H1 (cell line): ENCODE data around the gene USH1C. TPM values are rescaled to one million over a fixed set of nuclear protein-coding genes. Genes with fewer than 3 reads are reported as not detected.

Experiments used
- CTCF ChIA-PET: fragments of 300-600 bp; sonication (Branson Sonifier 250); formaldehyde crosslinking; loops from one replicate; lab custom pipeline; 2021; ENCODE audit not compliant: partially characterized antibody; lab: Charles Lee
- POLR2A ChIA-PET: fragments of 300-600 bp; sonication (Branson Sonifier 250); formaldehyde crosslinking; loops from one replicate; lab custom pipeline; 2021; ENCODE audit warnings: inconsistent platforms; ENCODE audit not compliant: partially characterized antibody; lab: Charles Lee
- DNase-seq, 2 experiments: peaks; one replicate each; pipeline versions ENCODE4 v3.0.0 to v3.0.0-alpha.2; 2010 to 2022; ENCODE audit warnings: low spot score in 2 of 2, low read depth in 1 of 2, mixed read lengths in 1 of 2
- FAIRE-seq: peaks from 2 replicates; lab custom pipeline; 2011; peaks lifted over from hg19 to GRCh38; lab: Jason Lieb, UNC
- H2AFZ ChIP-seq: 2 replicates; pipeline ENCODE4 v1.8.1; 2012; ENCODE audit warnings: low read length, inconsistent platforms
- H2AK5ac ChIP-seq: 2 replicates; pipeline ENCODE4 v1.6.1; 2013; ENCODE audit warnings: low read depth, low read length
- H2BK120ac ChIP-seq: replicated peaks from 2 replicates; pipeline ENCODE3; 2013; ENCODE audit warnings: low read depth, low read length, inconsistent platforms
- H2BK12ac ChIP-seq: 2 replicates; pipeline ENCODE4 v1.6.1; 2013; ENCODE audit warnings: low read depth, low read length
- H2BK15ac ChIP-seq: 2 replicates; pipeline ENCODE4 v1.6.1; 2013; ENCODE audit warnings: low read length
- H2BK20ac ChIP-seq: 2 replicates; pipeline ENCODE4 v1.6.1; 2013; ENCODE audit warnings: low read length
- H2BK5ac ChIP-seq: 2 replicates; pipeline ENCODE4 v1.6.1; 2013; ENCODE audit warnings: low read depth, low read length
- H3K14ac ChIP-seq: 2 replicates; pipeline ENCODE4 v1.6.1; 2013; ENCODE audit warnings: inconsistent platforms; ENCODE audit not compliant: insufficient read length
- H3K18ac ChIP-seq: 2 replicates; pipeline ENCODE4 v1.6.1; 2013; ENCODE audit warnings: low read length; ENCODE audit errors: extremely low read depth
- H3K23ac ChIP-seq: 2 replicates; pipeline ENCODE4 v1.6.1; 2013; ENCODE audit warnings: inconsistent platforms; ENCODE audit not compliant: insufficient read length
- H3K23me2 ChIP-seq: 2 replicates; pipeline ENCODE4 v1.6.1; 2013; ENCODE audit warnings: low read depth, low read length
- H3K27ac ChIP-seq: 2 replicates; pipeline ENCODE4 v1.6.1; 2011; ENCODE audit warnings: low read depth, low read length, inconsistent platforms
- H3K27me3 ChIP-seq, 4 experiments: replicated peaks in 1 of 4; 1 replicate in 1 of 4; 2 replicates in 3 of 4; pipeline versions ENCODE4 v1.6.1 to v1.8.1; 2011 to 2013; ENCODE audit warnings: low read length in 3 of 4, mild to moderate bottlenecking in 3 of 4, inconsistent platforms in 2 of 4, mixed read lengths in 2 of 4, moderate library complexity in 1 of 4; ENCODE audit not compliant: control insufficient read depth in 3 of 4, insufficient read depth in 3 of 4; ENCODE audit errors: extremely low read depth in 1 of 4
- H3K36me3 ChIP-seq, 4 experiments: 2 replicates each; pipeline versions ENCODE4 v1.6.1 to v1.8.1; 2011 to 2013; ENCODE audit warnings: mild to moderate bottlenecking in 4 of 4, low read length in 3 of 4, moderate library complexity in 2 of 4, control low read depth in 1 of 4, inconsistent platforms in 1 of 4; ENCODE audit not compliant: insufficient read depth in 4 of 4, control insufficient read depth in 2 of 4
- H3K4ac ChIP-seq: replicated peaks from 2 replicates; pipeline ENCODE3; 2013; ENCODE audit warnings: low read length, low read depth, mixed read lengths, inconsistent platforms; ENCODE audit not compliant: insufficient read length
- H3K4me1 ChIP-seq, 4 experiments: replicated peaks in 1 of 4; 1 replicate in 1 of 4; 2 replicates in 3 of 4; pipeline versions ENCODE4 v1.6.1 to v1.8.1; 2011 to 2013; ENCODE audit warnings: low read length in 3 of 4, inconsistent platforms in 2 of 4, mixed read lengths in 1 of 4; ENCODE audit not compliant: insufficient read depth in 4 of 4, control insufficient read depth in 3 of 4
- H3K4me2 ChIP-seq, 2 experiments: 2 replicates each; pipeline versions ENCODE4 v1.6.1 to v1.8.1; 2011 to 2013; ENCODE audit warnings: low read depth in 2 of 2, low read length in 2 of 2, control low read depth in 1 of 2, inconsistent platforms in 1 of 2, mild to moderate bottlenecking in 1 of 2; ENCODE audit not compliant: insufficient read depth in 1 of 2
- H3K4me3 ChIP-seq, 4 experiments: fragments of 200-600, 300-600 bp in 1 of 4; sonication (generic), shearing (Covaris generic), sonication (Bioruptor Twin) in 1 of 4; 2 replicates each; pipeline versions ENCODE4 v1.5.1 to v1.8.1; 2011 to 2016; ENCODE audit warnings: low read length in 4 of 4, low read depth in 3 of 4, control low read depth in 2 of 4, inconsistent platforms in 2 of 4, mild to moderate bottlenecking in 2 of 4, mixed read lengths in 1 of 4, moderate library complexity in 1 of 4; ENCODE audit not compliant: insufficient read depth in 2 of 4; ENCODE audit errors: extremely low read depth in 1 of 4
- H3K56ac ChIP-seq: replicated peaks from 2 replicates; pipeline ENCODE3; 2013; ENCODE audit warnings: low read depth, mild to moderate bottlenecking, mixed read lengths, low read length, inconsistent platforms; ENCODE audit not compliant: insufficient read length
- H3K79me1 ChIP-seq: 2 replicates; pipeline ENCODE4 v1.6.1; 2013; ENCODE audit warnings: low read depth, low read length, control low read depth
- H3K79me2 ChIP-seq, 2 experiments: 2 replicates each; pipeline versions ENCODE4 v1.6.1 to v1.8.1; 2012 to 2013; ENCODE audit warnings: low read length in 2 of 2, mild to moderate bottlenecking in 2 of 2, inconsistent platforms in 1 of 2; ENCODE audit not compliant: insufficient read depth in 2 of 2, control insufficient read depth in 1 of 2
- H3K9ac ChIP-seq, 4 experiments: replicated peaks in 1 of 4; 1 replicate in 1 of 4; 2 replicates in 3 of 4; pipeline versions ENCODE4 v1.6.1 to v1.8.1; 2011 to 2013; ENCODE audit warnings: low read depth in 3 of 4, low read length in 3 of 4, control low read depth in 2 of 4, mild to moderate bottlenecking in 2 of 4, moderate library complexity in 2 of 4, inconsistent platforms in 1 of 4; ENCODE audit errors: extremely low read depth in 1 of 4
- H3K9me3 ChIP-seq, 2 experiments: 2 replicates each; pipeline versions ENCODE4 v1.6.1 to v1.8.1; 2012 to 2013; ENCODE audit warnings: mild to moderate bottlenecking in 2 of 2, moderate library complexity in 2 of 2, control low read depth in 1 of 2, inconsistent platforms in 1 of 2, low read depth in 1 of 2, low read length in 1 of 2, mixed read lengths in 1 of 2; ENCODE audit not compliant: insufficient read depth in 2 of 2
- H4K20me1 ChIP-seq, 2 experiments: replicated peaks in 1 of 2; 2 replicates each; pipeline versions ENCODE3 to v1.8.1; 2011 to 2013; ENCODE audit warnings: inconsistent platforms in 2 of 2, low read length in 2 of 2, mild to moderate bottlenecking in 1 of 2; ENCODE audit not compliant: insufficient read depth in 2 of 2, control insufficient read depth in 1 of 2
- H4K5ac ChIP-seq: 2 replicates; pipeline ENCODE4 v1.6.1; 2013; ENCODE audit warnings: low read length, low read depth, mixed read lengths, inconsistent platforms; ENCODE audit not compliant: insufficient read length
- H4K8ac ChIP-seq: 2 replicates; pipeline ENCODE4 v1.8.0; 2013; ENCODE audit warnings: mild to moderate bottlenecking, moderate library complexity, low read length, inconsistent platforms; ENCODE audit not compliant: insufficient read depth; ENCODE audit errors: extremely low read depth
- H4K91ac ChIP-seq: replicated peaks from 2 replicates; pipeline ENCODE3; 2013; ENCODE audit warnings: low read length, mixed read lengths, inconsistent platforms; ENCODE audit not compliant: insufficient read length
- CTCF ChIP-seq, 3 experiments: IDR thresholded peaks; 1 replicate in 2 of 3; 2 replicates in 1 of 3; pipeline versions ENCODE4 v1.5.1 to v1.6.1; 2011; ENCODE audit warnings: low read length in 3 of 3, mild to moderate bottlenecking in 3 of 3, inconsistent platforms in 2 of 3, low read depth in 1 of 3, moderate library complexity in 1 of 3; ENCODE audit not compliant: insufficient read depth in 1 of 3; ENCODE audit errors: control extremely low read depth in 1 of 3
- JUND ChIP-seq: IDR thresholded peaks from 2 replicates; pipeline ENCODE4 v1.6.1; 2011; ENCODE audit warnings: mild to moderate bottlenecking, improper control_type of control experiment, low read length
- KDM4A ChIP-seq: IDR thresholded peaks from one replicate; pipeline ENCODE4 v1.7.1; 2012; ENCODE audit warnings: low read depth, mild to moderate bottlenecking, moderate library complexity, low read length, inconsistent platforms; ENCODE audit not compliant: severe bottlenecking
- PHF8 ChIP-seq: fragments of 200-600 bp; sonication (generic); conservative IDR thresholded peaks from 2 replicates; pipeline ENCODE4 v1.7.1; 2012; ENCODE audit warnings: low read depth, mild to moderate bottlenecking, inconsistent platforms, low read length, moderate library complexity
- POLR2A ChIP-seq, 2 experiments: IDR thresholded peaks; 1 replicate in 1 of 2; 2 replicates in 1 of 2; pipeline ENCODE4 v1.6.1; 2011; ENCODE audit warnings: low read depth in 2 of 2, low read length in 2 of 2, mild to moderate bottlenecking in 2 of 2; ENCODE audit errors: control extremely low read depth in 1 of 2
- POU5F1 ChIP-seq: IDR thresholded peaks from 2 replicates; pipeline ENCODE4 v1.6.1; 2011; ENCODE audit warnings: low read depth, mild to moderate bottlenecking, low read length, moderate library complexity
- RAD21 ChIP-seq, 2 experiments: IDR thresholded peaks in 1 of 2; conservative IDR thresholded peaks in 1 of 2; 2 replicates each; pipeline ENCODE4 v1.6.1; 2011; ENCODE audit warnings: low read depth in 2 of 2, low read length in 2 of 2, improper control_type of control experiment in 1 of 2, inconsistent platforms in 1 of 2, mild to moderate bottlenecking in 1 of 2, moderate library complexity in 1 of 2
- RXRA ChIP-seq: IDR thresholded peaks from 2 replicates; pipeline ENCODE4 v1.6.1; 2011; ENCODE audit warnings: low read depth, mild to moderate bottlenecking, low read length, moderate library complexity; ENCODE audit not compliant: insufficient read depth
- SIN3A ChIP-seq, 2 experiments: IDR thresholded peaks in 1 of 2; conservative IDR thresholded peaks in 1 of 2; 2 replicates each; pipeline ENCODE4 v1.6.1; 2011 to 2012; ENCODE audit warnings: low read length in 2 of 2, improper control_type of control experiment in 1 of 2, low read depth in 1 of 2, mild to moderate bottlenecking in 1 of 2
- SP2 ChIP-seq: IDR thresholded peaks from 2 replicates; pipeline ENCODE4 v1.6.1; 2012; ENCODE audit warnings: mild to moderate bottlenecking, low read length, inconsistent platforms
- SUZ12 ChIP-seq: fragments of 200-600 bp; sonication (generic); IDR thresholded peaks from 2 replicates; pipeline ENCODE4 v1.6.1; 2012; ENCODE audit warnings: mild to moderate bottlenecking, inconsistent platforms, low read length, moderate library complexity, mixed read lengths
- WGBS, 2 experiments: shearing (Covaris generic) in 1 of 2; methylation state at CpG; one replicate each; pipeline versions ENCODE4 v1.1.6 to v1.1.7; 2013 to 2015; ENCODE audit warnings: low lambda C conversion rate in 2 of 2, mixed read lengths in 2 of 2, inconsistent platforms in 1 of 2, low coverage in 1 of 2, missing lambda C conversion rate in 1 of 2; ENCODE audit not compliant: insufficient replicate concordance in 2 of 2, insufficient coverage in 1 of 2, insufficient read length in 1 of 2; ENCODE audit errors: extremely low coverage in 1 of 2, missing lambda C conversion rate in 1 of 2; 5-methylcytosine and 5-hydroxymethylcytosine counted together
- polyA plus RNA-seq, 7 experiments: library from polyadenylated mRNA; depleted of rRNA in 3 of 7; stranded (reverse) in 5 of 7; unstranded in 2 of 7; fragments of >200 nt in 5 of 7; fragments of 200-250 nt in 2 of 7; gene quantifications; 1 replicate in 5 of 7; 2 replicates in 1 of 7; 4 replicates in 1 of 7; pipeline versions ENCODE4 v1.2.1 to v1.2.3, GENCODE V29; 2011 to 2013; ENCODE audit warnings: missing spikeins in 2 of 7, mixed read lengths in 2 of 7
- total RNA-seq: library from RNA; stranded (reverse); fragmentation: NEBNext Ultra II Directional; extraction: Animal tissue kit (Norgen Biotek cat#: 25700); gene quantifications from 2 replicates; pipeline ENCODE4 v1.2.1, GENCODE V29; 2021

The USH1C gene
- total and polyA plus RNA-seq, 2 of the 8 experiments (the other 6 are each of a cell fraction or from before 2014, with no cell fraction given), result 1.3 to 1.6 TPM

GRCh38 chr11:17538731-17539130 lies 5.5 kb downstream of the USH1C start:
- Histone ChIP-seq H3K36me3 (no peaks in the 10 kb centered on the region), H3K23ac (no peak overlapping the region), H2BK15ac (no peak overlapping the region), H2BK12ac (no peak overlapping the region), H2BK120ac (no peak overlapping the region), H2BK5ac (no peak overlapping the region), H3K18ac (no peak overlapping the region), H4K8ac (no peak overlapping the region), H3K56ac (no peak overlapping the region), H3K23me2 (peaks cover 1% of the 10 kb centered on the region), H3K4ac (no peak overlapping the region), H3K79me2 (no peaks in the 10 kb centered on the region), H3K4me2 (no peak overlapping the region), H3K27ac (no peak overlapping the region), H3K9ac (no peak overlapping the region), H4K20me1 (no peaks in the 10 kb centered on the region), H4K91ac (no peak overlapping the region), H2AK5ac (no peak overlapping the region), H3K9me3 (no peaks in the 10 kb centered on the region), H3K4me3 (no peak overlapping the region), H2AFZ (no peak overlapping the region), H3K4me1 (peaks cover 0 to 7% (median 4%) of the 10 kb centered on the region in 4 experiments; a peak in 5 of 7 replicates), H3K79me1 (no peaks in the 10 kb centered on the region), H3K27me3 (peaks cover 0 to 11% (median 5%) of the 10 kb centered on the region in 4 experiments; a peak in 4 of 7 replicates), H4K5ac (no peak overlapping the region), H2BK20ac (no peak overlapping the region), H3K14ac (no peak overlapping the region)
- FAIRE-seq, result no peak
- ChIA-PET CTCF (interaction anchor here (0.6 to 3.6 kb wide), 4 partner anchors 9 to 154 kb away, joined by 3 to 25 read pairs (median 7); no protein-coding TSS in a partner anchor), POLR2A (interaction anchor here (1.3 kb wide), 1 partner anchor 9 kb away, joined by 6 read pairs; the partner anchor contains the start of gene OTOG)
- no peak for DNase-seq
- WGBS, 2 experiments, result 91% methylated on average over 3 of the region's 3 CpGs; no CpG with 5 or more reads in 1 of the 2 experiments
- no peak for TF ChIP-seq JUND
- TF ChIP-seq KDM4A, result no peak
- TF ChIP-seq SIN3A (conservative IDR thresholded peaks at IDR 0.05 in 1 of 2, IDR thresholded peaks at IDR 0.05 in 1 of 2; ENCODE audit: low read depth in 1 of 2, low read length in 2 of 2), result no peak
- no peak for TF ChIP-seq POLR2A (IDR thresholded peaks at IDR 0.05; ENCODE audit: control extremely low read depth in 1 of 2, low read depth in 2 of 2, low read length in 2 of 2)
- no peak for TF ChIP-seq RXRA
- TF ChIP-seq POU5F1, result no peak
- TF ChIP-seq SP2, result no peak
- TF ChIP-seq RAD21 (IDR thresholded peaks at IDR 0.05 in 1 of 2, conservative IDR thresholded peaks at IDR 0.05 in 1 of 2; ENCODE audit: low read depth in 2 of 2, low read length in 2 of 2), result peak in 1 of 2 experiments; percentile 24; a peak in 1 of 4 replicates
- peak in 1 of 3 experiments; percentile 20; a peak in 2 of 4 replicates for TF ChIP-seq CTCF (IDR thresholded peaks at IDR 0.05; ENCODE audit: control extremely low read depth in 1 of 3, insufficient read depth in 1 of 3, low read depth in 1 of 3, low read length in 3 of 3)
- TF ChIP-seq PHF8, result no peak
- no peak for TF ChIP-seq SUZ12
